Activated CD8-positive, alpha-beta T cell treated with anti-CD3 and anti-CD28 coated beads, Interleukin-2, amount 10 ng/mL, durations not matched to agents 7 days and 5 days (primary cell): ENCODE results near the gene MBNL2. TPM values are rescaled to one million over a fixed set of nuclear protein-coding genes. Genes with fewer than 3 reads are reported as not detected.

ENCODE experiments used
- ATAC-seq: fragments of 150-1000 bp; cut with Tn5 transposase; one replicate; pipeline ENCODE4 v1.10.0; 2021; ENCODE audit warnings: moderate library complexity
- CTCF ChIA-PET: fragments of 350-600 bp; sonication (Branson Sonifier 250); formaldehyde crosslinking; loops from one replicate; lab custom pipeline; 2021; ENCODE audit warnings: antibody characterized with exemption; lab: Charles Lee
- POLR2A ChIA-PET: fragments of 350-600 bp; sonication (Branson Sonifier 250); formaldehyde crosslinking; loops from one replicate; lab custom pipeline; 2021; ENCODE audit warnings: antibody characterized with exemption; lab: Charles Lee
- DNase-seq: peaks from one replicate; pipeline ENCODE4 v3.0.0-alpha.2; 2020
- H3K27ac Mint-ChIP-seq: one replicate; pipeline ENCODE4 v1.8.0; 2021; ENCODE audit warnings: mild to moderate bottlenecking, mixed read lengths
- H3K27me3 Mint-ChIP-seq: one replicate; pipeline ENCODE4 v1.8.0; 2021; ENCODE audit warnings: low read depth, mixed read lengths
- H3K36me3 Mint-ChIP-seq: one replicate; pipeline ENCODE4 v1.8.0; 2021; ENCODE audit warnings: low read depth, mixed read lengths
- H3K4me1 Mint-ChIP-seq: one replicate; pipeline ENCODE4 v1.8.0; 2021; ENCODE audit warnings: low read depth, mixed read lengths
- H3K4me3 Mint-ChIP-seq: one replicate; pipeline ENCODE4 v1.8.0; 2021; ENCODE audit warnings: mild to moderate bottlenecking, mixed read lengths
- H3K9me3 Mint-ChIP-seq: one replicate; pipeline ENCODE4 v1.8.0; 2022; ENCODE audit warnings: mixed read lengths; ENCODE audit not compliant: insufficient read depth
- total RNA-seq, 2 experiments: library from RNA; stranded (reverse); gene quantifications; one replicate each; pipeline ENCODE4 v1.2.3, GENCODE V29; 2021

The MBNL2 gene
- total RNA-seq, 2 experiments from 2014 or later: 11.6 to 12.3 TPM

GRCh38 chr13:97257228-97257755 is 35.2 kb downstream of the MBNL2 start:
- CTCF ChIA-PET: interaction anchor here (1.7 kb wide), 1 partner anchor 34 kb away, joined by 5 read pairs; no protein-coding TSS in a partner anchor
- Mint-ChIP-seq H3K9me3 (peaks cover 4% of the 10 kb centered on the region), H3K27me3 (no peaks in the 10 kb centered on the region), H3K4me1 (peaks cover 51% of the 10 kb centered on the region), H3K4me3 (no peak overlapping the region), H3K27ac (no peak overlapping the region), H3K36me3 (no peaks in the 10 kb centered on the region)
- ATAC-seq (no peak), DNase-seq (no peak)
- POLR2A ChIA-PET: no interaction called here

GRCh38 chr13:97257800-97258799 is 36.0 kb downstream of the MBNL2 start:
- ChIA-PET CTCF (interaction anchor here (1.7 kb wide), 1 partner anchor 35 kb away, joined by 5 read pairs; no protein-coding TSS in a partner anchor), POLR2A (no interaction called here)
- peaks cover 54% of the 10 kb centered on the region for H3K4me1 Mint-ChIP-seq
- no peak overlapping the region for H3K4me3 Mint-ChIP-seq
- peak; percentile 58 for ATAC-seq
- H3K9me3 Mint-ChIP-seq: peaks cover 4% of the 10 kb centered on the region
- no peak for DNase-seq
- no peaks in the 10 kb centered on the region for H3K36me3 Mint-ChIP-seq
- no peaks in the 10 kb centered on the region for H3K27me3 Mint-ChIP-seq
- H3K27ac Mint-ChIP-seq: peak overlapping the region; percentile 27

GRCh38 chr13:97258801-97259200 is 36.7 kb downstream of the MBNL2 start:
- DNase-seq (no peak), ATAC-seq (no peak)
- H3K27ac Mint-ChIP-seq: no peak overlapping the region
- no peaks in the 10 kb centered on the region for H3K27me3 Mint-ChIP-seq
- peaks cover 55% of the 10 kb centered on the region for H3K4me1 Mint-ChIP-seq
- ChIA-PET POLR2A (no interaction called here), CTCF (no interaction called here)
- H3K9me3 Mint-ChIP-seq: peaks cover 4% of the 10 kb centered on the region
- H3K4me3 Mint-ChIP-seq: no peak overlapping the region
- H3K36me3 Mint-ChIP-seq: no peaks in the 10 kb centered on the region

GRCh38 chr13:97259410-97259797 is 37.3 kb downstream of the MBNL2 start:
- Mint-ChIP-seq H3K27ac (no peak overlapping the region), H3K36me3 (no peaks in the 10 kb centered on the region), H3K27me3 (no peaks in the 10 kb centered on the region), H3K4me1 (peaks cover 55% of the 10 kb centered on the region), H3K4me3 (no peak overlapping the region), H3K9me3 (peaks cover 4% of the 10 kb centered on the region)
- no peak for ATAC-seq
- DNase-seq: no peak
- ChIA-PET POLR2A (interaction anchor here (1.4 kb wide), 1 partner anchor 36 kb away, joined by 4 read pairs; no protein-coding TSS in a partner anchor), CTCF (no interaction called here)

- no peaks in the 10 kb centered on the region for H3K27me3 Mint-ChIP-seq
- POLR2A ChIA-PET: interaction anchor here (1.4 kb wide), 1 partner anchor 36 kb away, joined by 4 read pairs; no protein-coding TSS in a partner anchor
- H3K27ac Mint-ChIP-seq: no peak overlapping the region
- H3K4me3 Mint-ChIP-seq: no peak overlapping the region
- H3K36me3 Mint-ChIP-seq: no peaks in the 10 kb centered on the region
- peaks cover 55% of the 10 kb centered on the region for H3K4me1 Mint-ChIP-seq
- no peak for DNase-seq
- no peak for ATAC-seq
- peaks cover 4% of the 10 kb centered on the region for H3K9me3 Mint-ChIP-seq
- CTCF ChIA-PET: no interaction called here
Measured at GRCh38 chr13:97259798-97260714, 37.9 kb downstream of the MBNL2 start.

- CTCF ChIA-PET: interaction anchor here (0.8 to 1.2 kb wide), 2 partner anchors 11 to 39 kb away, joined by 3 to 4 read pairs; no protein-coding TSS in a partner anchor
Measured at GRCh38 chr13:97261254-97262005, 39.3 kb downstream of the MBNL2 start.

GRCh38 chr13:97262058-97262457 is 39.9 kb downstream of the MBNL2 start:
- no peak overlapping the region for H3K4me3 Mint-ChIP-seq
- H3K36me3 Mint-ChIP-seq: no peaks in the 10 kb centered on the region
- H3K27me3 Mint-ChIP-seq: no peaks in the 10 kb centered on the region
- H3K27ac Mint-ChIP-seq: peak overlapping the region; percentile 16
- ATAC-seq: peak; percentile 18
- peaks cover 2% of the 10 kb centered on the region for H3K9me3 Mint-ChIP-seq
- POLR2A ChIA-PET: interaction anchor here (0.8 kb wide), 1 partner anchor 108 kb away, joined by 3 read pairs; no protein-coding TSS in a partner anchor
- no peak for DNase-seq
- CTCF ChIA-PET: interaction anchor here (1.2 kb wide), 1 partner anchor 39 kb away, joined by 4 read pairs; no protein-coding TSS in a partner anchor
- H3K4me1 Mint-ChIP-seq: peaks cover 54% of the 10 kb centered on the region

More at GRCh38 chr13:97261254-97262005, 39.3 kb downstream of the MBNL2 start:
- H3K4me3 Mint-ChIP-seq: no peak overlapping the region
- peaks cover 55% of the 10 kb centered on the region for H3K4me1 Mint-ChIP-seq
- peaks cover 4% of the 10 kb centered on the region for H3K9me3 Mint-ChIP-seq
- ATAC-seq (peak; percentile 50), DNase-seq (peak; percentile 33)
- peak overlapping the region; percentile 16 for H3K27ac Mint-ChIP-seq
- POLR2A ChIA-PET: no interaction called here
- no peaks in the 10 kb centered on the region for H3K27me3 Mint-ChIP-seq
- H3K36me3 Mint-ChIP-seq: no peaks in the 10 kb centered on the region

GRCh38 chr13:97263160-97263559 is 41.0 kb downstream of the MBNL2 start:
- ChIA-PET POLR2A (no interaction called here), CTCF (no interaction called here)
- Mint-ChIP-seq H3K4me3 (no peak overlapping the region), H3K4me1 (peaks cover 44% of the 10 kb centered on the region), H3K27ac (no peak overlapping the region), H3K9me3 (no peaks in the 10 kb centered on the region), H3K36me3 (no peaks in the 10 kb centered on the region), H3K27me3 (no peaks in the 10 kb centered on the region)
- no peak for DNase-seq
- no peak for ATAC-seq

- ChIA-PET CTCF (no interaction called here), POLR2A (no interaction called here)
- H3K27ac Mint-ChIP-seq: no peak overlapping the region
- H3K9me3 Mint-ChIP-seq: no peaks in the 10 kb centered on the region
- DNase-seq (no peak), ATAC-seq (no peak)
- H3K4me1 Mint-ChIP-seq: peaks cover 31% of the 10 kb centered on the region
- H3K4me3 Mint-ChIP-seq: no peak overlapping the region
- H3K27me3 Mint-ChIP-seq: no peaks in the 10 kb centered on the region
- H3K36me3 Mint-ChIP-seq: no peaks in the 10 kb centered on the region
Measured at GRCh38 chr13:97264663-97265062, 42.5 kb downstream of the MBNL2 start.

- ATAC-seq: no peak
- POLR2A ChIA-PET: no interaction called here
- H3K4me1 Mint-ChIP-seq: peaks cover 14% of the 10 kb centered on the region
- H3K27ac Mint-ChIP-seq: no peak overlapping the region
- CTCF ChIA-PET: interaction anchor here (1.5 kb wide), 1 partner anchor 156 kb away, joined by 4 read pairs; no protein-coding TSS in a partner anchor
- no peak overlapping the region for H3K4me3 Mint-ChIP-seq
- no peaks in the 10 kb centered on the region for H3K36me3 Mint-ChIP-seq
- H3K9me3 Mint-ChIP-seq: no peaks in the 10 kb centered on the region
- no peaks in the 10 kb centered on the region for H3K27me3 Mint-ChIP-seq
- no peak for DNase-seq
Measured at GRCh38 chr13:97266332-97266731, 44.2 kb downstream of the MBNL2 start.
